ENCODE data around the gene GSK3A.

DNA sequence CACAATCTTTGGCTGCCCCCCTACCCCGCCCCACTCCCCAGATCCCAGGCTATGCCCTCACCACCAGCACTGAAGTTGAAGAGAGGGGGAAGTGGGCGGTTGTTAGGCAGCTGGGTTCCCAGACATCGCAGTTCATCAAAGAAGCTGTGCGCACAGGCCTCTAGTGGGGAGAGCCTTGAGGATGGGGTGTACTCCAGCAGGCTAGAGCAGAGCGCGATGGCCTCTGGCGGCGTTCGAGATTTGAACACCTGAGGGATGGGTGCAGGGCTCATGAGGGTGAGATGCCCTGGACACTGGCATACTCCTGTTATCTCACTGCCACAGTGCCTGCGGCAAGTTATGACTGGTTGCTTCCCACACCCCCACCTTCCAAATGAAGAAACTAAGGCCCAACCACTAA is 10.0 kb downstream of the GSK3A start:
- TF ChIP-seq, protein P1, sequence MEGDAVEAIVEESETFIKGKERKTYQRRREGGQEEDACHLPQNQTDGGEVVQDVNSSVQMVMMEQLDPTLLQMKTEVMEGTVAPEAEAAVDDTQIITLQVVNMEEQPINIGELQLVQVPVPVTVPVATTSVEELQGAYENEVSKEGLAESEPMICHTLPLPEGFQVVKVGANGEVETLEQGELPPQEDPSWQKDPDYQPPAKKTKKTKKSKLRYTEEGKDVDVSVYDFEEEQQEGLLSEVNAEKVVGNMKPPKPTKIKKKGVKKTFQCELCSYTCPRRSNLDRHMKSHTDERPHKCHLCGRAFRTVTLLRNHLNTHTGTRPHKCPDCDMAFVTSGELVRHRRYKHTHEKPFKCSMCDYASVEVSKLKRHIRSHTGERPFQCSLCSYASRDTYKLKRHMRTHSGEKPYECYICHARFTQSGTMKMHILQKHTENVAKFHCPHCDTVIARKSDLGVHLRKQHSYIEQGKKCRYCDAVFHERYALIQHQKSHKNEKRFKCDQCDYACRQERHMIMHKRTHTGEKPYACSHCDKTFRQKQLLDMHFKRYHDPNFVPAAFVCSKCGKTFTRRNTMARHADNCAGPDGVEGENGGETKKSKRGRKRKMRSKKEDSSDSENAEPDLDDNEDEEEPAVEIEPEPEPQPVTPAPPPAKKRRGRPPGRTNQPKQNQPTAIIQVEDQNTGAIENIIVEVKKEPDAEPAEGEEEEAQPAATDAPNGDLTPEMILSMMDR (IDR thresholded peaks at IDR 0.05; ENCODE audit: low read depth, low read length): no peak
- TF ChIP-seq EZH2phosphoT487 (IDR thresholded peaks at IDR 0.05; ENCODE audit: low read depth): no peak
